ENCODE data around the gene EYA2. TPM values are rescaled to one million over a fixed set of nuclear protein-coding genes. Genes with fewer than 3 reads are reported as not detected.

Gene EYA2
- total and polyA plus RNA-seq, 8 donors, result 0.51 to 3.2 (median 1.4) TPM

- WGBS, 2 donors, result 77 to 81% methylated on average over 3 of the region's 3 CpGs
- Histone ChIP-seq H3K4me1 (no peaks in the 10 kb centered on the region), H3K4me3 (no peak overlapping the region), H3K9me3 (peaks cover 0 to 3% (median 0%) of the 10 kb centered on the region in 4 donors), H3K27me3 (no peaks in the 10 kb centered on the region), H3K36me3 (no peaks in the 10 kb centered on the region), H3K27ac (no peak overlapping the region)
- no peak for DNase-seq
- no peak for TF ChIP-seq CTCF (IDR thresholded peaks at IDR 0.05)
- intact Hi-C loops (cut with DNase I), result no loop called here
- FAIRE-seq, result no peak
- no peak for ATAC-seq
Measured at GRCh38 chr20:47070176-47070575, 175.5 kb downstream of the EYA2 start.

GRCh38 chr20:47071646-47072185, 177.1 kb downstream of the EYA2 start:
- DNase-seq, result no peak
- 66 to 79% methylated on average over 10 of the region's 10 CpGs for WGBS, 2 donors

GRCh38 chr20:47073766-47074475, 179.3 kb downstream of the EYA2 start:
- intact Hi-C loops (cut with DNase I), result no loop called here
- H3K27ac ChIP-seq, result no peak overlapping the region
- no peak for TF ChIP-seq CTCF (IDR thresholded peaks at IDR 0.05)

More at GRCh38 chr20:47071646-47072185, 177.1 kb downstream of the EYA2 start:
- no peaks in the 10 kb centered on the region for H3K36me3 ChIP-seq
- no peak for TF ChIP-seq CTCF (IDR thresholded peaks at IDR 0.05)
- no peak overlapping the region for H3K27ac ChIP-seq
- no peak overlapping the region for H3K4me3 ChIP-seq
- no peaks in the 10 kb centered on the region for H3K4me1 ChIP-seq
- ATAC-seq (no peak), FAIRE-seq (no peak)
- intact Hi-C loops (cut with DNase I), result no loop called here
- peaks cover 0 to 3% (median 0%) of the 10 kb centered on the region in 4 donors for H3K9me3 ChIP-seq
- no peaks in the 10 kb centered on the region for H3K27me3 ChIP-seq

GRCh38 chr20:47075263-47075662, 180.6 kb downstream of the EYA2 start:
- intact Hi-C loops (cut with DNase I), result no loop called here
- no peak for FAIRE-seq
- no peak for TF ChIP-seq CTCF (IDR thresholded peaks at IDR 0.05)
- no peaks in the 10 kb centered on the region for H3K4me1 ChIP-seq
- H3K27me3 ChIP-seq, result no peaks in the 10 kb centered on the region
- H3K4me3 ChIP-seq, result no peak overlapping the region
- no peak for DNase-seq
- 34 to 35% methylated on average over 3 of the region's 3 CpGs for WGBS, 2 donors
- ATAC-seq, result peak in 2 of 4 donors; percentile 40 to 45
- H3K36me3 ChIP-seq, result no peaks in the 10 kb centered on the region
- H3K27ac ChIP-seq, result no peak overlapping the region
- no peaks in the 10 kb centered on the region for H3K9me3 ChIP-seq

More at GRCh38 chr20:47073766-47074475, 179.3 kb downstream of the EYA2 start:
- no peaks in the 10 kb centered on the region for H3K9me3 ChIP-seq
- ATAC-seq, result no peak
- H3K4me1 ChIP-seq, result no peaks in the 10 kb centered on the region
- no peaks in the 10 kb centered on the region for H3K36me3 ChIP-seq
- DNase-seq, result no peak
- 71 to 85% methylated on average over 16 of the region's 16 CpGs for WGBS, 2 donors
- no peak overlapping the region for H3K4me3 ChIP-seq
- H3K27me3 ChIP-seq, result no peaks in the 10 kb centered on the region
- FAIRE-seq, result no peak

- FAIRE-seq (no peak), ATAC-seq (no peak), DNase-seq (no peak)
- no peak overlapping the region for H3K4me3 ChIP-seq
- no peaks in the 10 kb centered on the region for H3K4me1 ChIP-seq
- intact Hi-C loops (cut with DNase I), result no loop called here
- TF ChIP-seq CTCF (IDR thresholded peaks at IDR 0.05), result no peak
- no peaks in the 10 kb centered on the region for H3K27me3 ChIP-seq
- no peak overlapping the region for H3K27ac ChIP-seq
- no peaks in the 10 kb centered on the region for H3K9me3 ChIP-seq
- no peaks in the 10 kb centered on the region for H3K36me3 ChIP-seq
Measured at GRCh38 chr20:47079047-47079446, 184.4 kb downstream of the EYA2 start.

Data from pancreas (tissue), 10 donors.